Neutrophil (primary cell): Measurements from ENCODE around the gene B4GALT7.

Experiments
- H3K27ac ChIP-seq: fragments of 200-600 bp; sonication (generic); 2 replicates; pipeline ENCODE4 v1.5.1; 2016; ENCODE audit warnings: mild to moderate bottlenecking, moderate library complexity
- H3K27me3 ChIP-seq: fragments of 200-600 bp; sonication (generic); 2 replicates; pipeline ENCODE4 v1.6.0; 2016; ENCODE audit warnings: mild to moderate bottlenecking
- H3K36me3 ChIP-seq: fragments of 200-600 bp; sonication (generic); 2 replicates; pipeline ENCODE4 v1.5.1; 2017
- H3K4me1 ChIP-seq, 2 experiments: fragments of 200-600 bp in 1 of 2; sonication (generic) in 1 of 2; 1 replicate in 1 of 2; 2 replicates in 1 of 2; pipeline versions ENCODE4 v1.5.1 to v1.6.1; 2013 to 2016; ENCODE audit warnings: low read depth in 1 of 2, low read length in 1 of 2, mild to moderate bottlenecking in 1 of 2, moderate library complexity in 1 of 2; ENCODE audit not compliant: control insufficient read depth in 1 of 2, insufficient read depth in 1 of 2
- H3K4me3 ChIP-seq, 2 experiments: fragments of 200-600 bp in 1 of 2; sonication (generic) in 1 of 2; 1 replicate in 1 of 2; 2 replicates in 1 of 2; pipeline ENCODE4 v1.5.1; 2013 to 2016; ENCODE audit warnings: low read depth in 1 of 2, low read length in 1 of 2, mild to moderate bottlenecking in 1 of 2, moderate library complexity in 1 of 2
- H3K9me3 ChIP-seq: fragments of 200-600 bp; sonication (generic); 2 replicates; pipeline ENCODE4 v1.5.1; 2016
- CTCF ChIP-seq: fragments of 200-600 bp; sonication (generic); IDR thresholded peaks from 2 replicates; pipeline ENCODE4 v1.5.1; 2016; ENCODE audit warnings: antibody characterized with exemption

B4GALT7 gene

DNA sequence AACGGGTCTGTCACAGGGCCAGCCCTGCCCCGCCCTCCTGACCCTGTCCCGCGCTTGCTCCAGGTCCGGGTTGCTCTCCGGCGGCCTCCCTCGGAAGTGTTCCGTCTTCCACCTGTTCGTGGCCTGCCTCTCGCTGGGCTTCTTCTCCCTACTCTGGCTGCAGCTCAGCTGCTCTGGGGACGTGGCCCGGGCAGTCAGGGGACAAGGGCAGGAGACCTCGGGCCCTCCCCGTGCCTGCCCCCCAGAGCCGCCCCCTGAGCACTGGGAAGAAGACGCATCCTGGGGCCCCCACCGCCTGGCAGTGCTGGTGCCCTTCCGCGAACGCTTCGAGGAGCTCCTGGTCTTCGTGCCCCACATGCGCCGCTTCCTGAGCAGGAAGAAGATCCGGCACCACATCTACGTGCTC lies 4.2 kb downstream of the B4GALT7 start:
- no peaks in the 10 kb centered on the region for H3K9me3 ChIP-seq
- no peak for TF ChIP-seq CTCF
- peaks cover 3% of the 10 kb centered on the region for H3K36me3 ChIP-seq
- no peak overlapping the region for H3K4me3 ChIP-seq
- no peaks in the 10 kb centered on the region for H3K27me3 ChIP-seq
- H3K27ac ChIP-seq = no peak overlapping the region
- peaks cover 10 to 13% of the 10 kb centered on the region in 2 experiments for H3K4me1 ChIP-seq

GRCh38 chr5:177604656-177605055 lies 4.7 kb downstream of the B4GALT7 start:
- H3K4me1 ChIP-seq = peaks cover 10 to 11% of the 10 kb centered on the region in 2 experiments
- no peak overlapping the region for H3K27ac ChIP-seq
- no peak overlapping the region for H3K4me3 ChIP-seq
- no peaks in the 10 kb centered on the region for H3K27me3 ChIP-seq
- H3K9me3 ChIP-seq = no peaks in the 10 kb centered on the region
- H3K36me3 ChIP-seq = peaks cover 9% of the 10 kb centered on the region
- no peak for TF ChIP-seq CTCF

DNA sequence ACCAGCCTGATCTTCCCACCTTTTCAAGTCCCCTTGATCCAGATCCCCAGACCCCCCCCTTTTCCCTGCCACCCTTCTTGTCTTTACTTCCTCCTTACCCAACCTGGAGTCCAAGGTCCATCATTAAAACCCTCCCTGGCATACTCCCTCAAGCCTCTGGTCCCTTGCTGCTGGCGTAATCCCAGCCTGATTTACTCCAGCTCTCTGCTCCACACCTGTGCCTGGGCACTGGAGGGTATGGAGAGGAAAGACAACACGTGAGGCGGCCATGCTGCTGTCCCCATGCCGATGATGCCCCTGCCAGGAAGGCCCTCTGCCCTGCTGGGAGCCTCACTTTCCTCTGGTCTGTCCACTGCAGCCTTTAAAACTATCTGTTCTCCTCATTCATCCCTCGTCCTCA lies 5.1 kb downstream of the B4GALT7 start:
- H3K4me3 ChIP-seq = no peak overlapping the region
- peaks cover 9 to 11% of the 10 kb centered on the region in 2 experiments for H3K4me1 ChIP-seq
- no peaks in the 10 kb centered on the region for H3K27me3 ChIP-seq
- peaks cover 13% of the 10 kb centered on the region for H3K36me3 ChIP-seq
- TF ChIP-seq CTCF = no peak
- no peak overlapping the region for H3K27ac ChIP-seq
- no peaks in the 10 kb centered on the region for H3K9me3 ChIP-seq

DNA sequence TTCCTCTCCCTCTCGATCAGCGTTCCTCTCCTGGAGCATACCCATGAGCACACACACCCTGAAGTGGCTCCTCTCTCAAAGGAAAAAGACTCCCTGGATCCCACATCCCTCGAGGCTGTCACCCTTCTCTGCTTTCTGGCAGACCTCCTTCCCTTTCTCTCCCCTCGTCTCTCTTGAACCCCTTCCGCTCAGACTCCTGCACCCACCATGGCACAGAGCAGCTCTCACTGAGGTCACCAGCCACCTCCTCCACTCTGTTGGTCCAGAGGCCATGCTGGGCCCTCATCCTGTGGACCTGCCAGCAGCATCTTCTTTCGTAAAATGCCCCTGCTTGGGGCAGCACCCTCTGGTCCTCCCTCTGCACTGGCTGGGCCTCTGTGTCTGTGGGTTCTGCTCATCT lies 5.7 kb downstream of the B4GALT7 start:
- Histone ChIP-seq H3K4me3 (no peak overlapping the region), H3K9me3 (no peaks in the 10 kb centered on the region), H3K27ac (no peak overlapping the region), H3K4me1 (peaks cover 3 to 5% of the 10 kb centered on the region in 2 experiments), H3K36me3 (peaks cover 18% of the 10 kb centered on the region), H3K27me3 (no peaks in the 10 kb centered on the region)
- TF ChIP-seq CTCF = no peak

GRCh38 chr5:177606071-177607051 lies 6.4 kb downstream of the B4GALT7 start:
- H3K36me3 ChIP-seq = peaks cover 24% of the 10 kb centered on the region
- H3K4me3 ChIP-seq = no peak overlapping the region
- H3K4me1 ChIP-seq = no peaks in the 10 kb centered on the region
- no peaks in the 10 kb centered on the region for H3K27me3 ChIP-seq
- no peak for TF ChIP-seq CTCF
- no peaks in the 10 kb centered on the region for H3K9me3 ChIP-seq
- no peak overlapping the region for H3K27ac ChIP-seq
